A549 (cell line): ENCODE results near the gene ZG16.

ENCODE experiments used
- BHLHE40 ChIP-seq: IDR thresholded peaks from 2 replicates; pipeline ENCODE4 v1.6.1; 2012; ENCODE audit warnings: low read depth, low read length, inconsistent platforms
- CEBPB ChIP-seq, 2 experiments: fragments of >200 bp in 1 of 2; sonication (Bioruptor Twin) in 1 of 2; formaldehyde crosslinking in 1 of 2; IDR thresholded peaks; 2 replicates each; pipeline ENCODE4 v1.6.1; 2012 to 2016
- JUN ChIP-seq, 2 experiments: fragments of >200 bp; sonication (Bioruptor Twin); formaldehyde crosslinking; IDR thresholded peaks; 2 replicates in 1 of 2; 3 replicates in 1 of 2; pipeline ENCODE4 v1.6.1; 2016 to 2017
- KDM5A ChIP-seq: fragments of 200-600 bp; sonication (generic); IDR thresholded peaks from 2 replicates; pipeline ENCODE4 v1.6.1; 2016; ENCODE audit warnings: antibody characterized with exemption, mild to moderate bottlenecking
- POLR2A ChIP-seq: IDR thresholded peaks from 2 replicates; pipeline ENCODE4 v1.6.1; 2012; ENCODE audit warnings: mild to moderate bottlenecking, low read length
- TF ChIP-seq, protein P1 (sequence below): fragments of 200-600 bp; sonication (generic); IDR thresholded peaks from 2 replicates; pipeline ENCODE4 v1.6.1; 2016; ENCODE audit warnings: antibody characterized with exemption, mild to moderate bottlenecking, moderate library complexity
- TF ChIP-seq, protein P2 (sequence below): fragments of >200 bp; sonication (Bioruptor Twin); formaldehyde crosslinking; IDR thresholded peaks from 3 replicates; pipeline ENCODE4 v1.5.1; 2016

DNA sequence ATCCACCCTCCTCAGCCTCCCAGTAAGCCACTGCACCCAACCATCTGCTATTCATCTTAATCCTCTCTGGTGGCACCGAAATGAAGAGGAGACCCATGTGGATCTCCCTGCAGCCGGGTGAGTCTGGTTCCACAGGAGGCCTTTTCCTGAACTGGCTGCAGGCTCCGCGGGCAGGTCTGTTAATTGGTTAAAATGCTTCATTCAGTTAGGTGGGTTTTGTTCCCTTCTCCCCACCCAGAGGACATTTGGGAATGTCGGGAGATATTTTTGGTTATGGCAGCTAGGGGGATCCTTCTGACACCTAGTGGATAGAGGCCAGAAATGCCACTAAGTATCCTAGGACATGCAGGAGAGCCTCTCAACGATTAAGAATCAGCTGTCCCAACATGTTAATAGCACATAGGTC lies 48.9 kb upstream of the ZG16 start:
- TF ChIP-seq, protein P1, sequence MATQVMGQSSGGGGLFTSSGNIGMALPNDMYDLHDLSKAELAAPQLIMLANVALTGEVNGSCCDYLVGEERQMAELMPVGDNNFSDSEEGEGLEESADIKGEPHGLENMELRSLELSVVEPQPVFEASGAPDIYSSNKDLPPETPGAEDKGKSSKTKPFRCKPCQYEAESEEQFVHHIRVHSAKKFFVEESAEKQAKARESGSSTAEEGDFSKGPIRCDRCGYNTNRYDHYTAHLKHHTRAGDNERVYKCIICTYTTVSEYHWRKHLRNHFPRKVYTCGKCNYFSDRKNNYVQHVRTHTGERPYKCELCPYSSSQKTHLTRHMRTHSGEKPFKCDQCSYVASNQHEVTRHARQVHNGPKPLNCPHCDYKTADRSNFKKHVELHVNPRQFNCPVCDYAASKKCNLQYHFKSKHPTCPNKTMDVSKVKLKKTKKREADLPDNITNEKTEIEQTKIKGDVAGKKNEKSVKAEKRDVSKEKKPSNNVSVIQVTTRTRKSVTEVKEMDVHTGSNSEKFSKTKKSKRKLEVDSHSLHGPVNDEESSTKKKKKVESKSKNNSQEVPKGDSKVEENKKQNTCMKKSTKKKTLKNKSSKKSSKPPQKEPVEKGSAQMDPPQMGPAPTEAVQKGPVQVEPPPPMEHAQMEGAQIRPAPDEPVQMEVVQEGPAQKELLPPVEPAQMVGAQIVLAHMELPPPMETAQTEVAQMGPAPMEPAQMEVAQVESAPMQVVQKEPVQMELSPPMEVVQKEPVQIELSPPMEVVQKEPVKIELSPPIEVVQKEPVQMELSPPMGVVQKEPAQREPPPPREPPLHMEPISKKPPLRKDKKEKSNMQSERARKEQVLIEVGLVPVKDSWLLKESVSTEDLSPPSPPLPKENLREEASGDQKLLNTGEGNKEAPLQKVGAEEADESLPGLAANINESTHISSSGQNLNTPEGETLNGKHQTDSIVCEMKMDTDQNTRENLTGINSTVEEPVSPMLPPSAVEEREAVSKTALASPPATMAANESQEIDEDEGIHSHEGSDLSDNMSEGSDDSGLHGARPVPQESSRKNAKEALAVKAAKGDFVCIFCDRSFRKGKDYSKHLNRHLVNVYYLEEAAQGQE: no peak
- TF ChIP-seq CEBPB (IDR thresholded peaks at IDR 0.05) (no peak), BHLHE40 (no peak), POLR2A (no peak), JUN (IDR thresholded peaks at IDR 0.05) (no peak), KDM5A (no peak)
- TF ChIP-seq, protein P2, sequence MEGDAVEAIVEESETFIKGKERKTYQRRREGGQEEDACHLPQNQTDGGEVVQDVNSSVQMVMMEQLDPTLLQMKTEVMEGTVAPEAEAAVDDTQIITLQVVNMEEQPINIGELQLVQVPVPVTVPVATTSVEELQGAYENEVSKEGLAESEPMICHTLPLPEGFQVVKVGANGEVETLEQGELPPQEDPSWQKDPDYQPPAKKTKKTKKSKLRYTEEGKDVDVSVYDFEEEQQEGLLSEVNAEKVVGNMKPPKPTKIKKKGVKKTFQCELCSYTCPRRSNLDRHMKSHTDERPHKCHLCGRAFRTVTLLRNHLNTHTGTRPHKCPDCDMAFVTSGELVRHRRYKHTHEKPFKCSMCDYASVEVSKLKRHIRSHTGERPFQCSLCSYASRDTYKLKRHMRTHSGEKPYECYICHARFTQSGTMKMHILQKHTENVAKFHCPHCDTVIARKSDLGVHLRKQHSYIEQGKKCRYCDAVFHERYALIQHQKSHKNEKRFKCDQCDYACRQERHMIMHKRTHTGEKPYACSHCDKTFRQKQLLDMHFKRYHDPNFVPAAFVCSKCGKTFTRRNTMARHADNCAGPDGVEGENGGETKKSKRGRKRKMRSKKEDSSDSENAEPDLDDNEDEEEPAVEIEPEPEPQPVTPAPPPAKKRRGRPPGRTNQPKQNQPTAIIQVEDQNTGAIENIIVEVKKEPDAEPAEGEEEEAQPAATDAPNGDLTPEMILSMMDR: peak; percentile 64
